Adrenal gland (tissue), 5 donors: ENCODE data around the gene MMUT.

Experiments used
- CTCF ChIP-seq, 6 experiments: fragments of 450-650 bp in 4 of 6; fragments of 200-600 bp in 2 of 6; sonication (generic) in 1 of 6; IDR thresholded peaks; 1 replicate in 5 of 6; 2 replicates in 1 of 6; pipeline versions ENCODE4 v1.5.1 to v1.8.0; 2016 to 2021; ENCODE audit warnings: antibody characterized with exemption in 6 of 6, mild to moderate bottlenecking in 2 of 6, moderate library complexity in 1 of 6
- POLR2A ChIP-seq, 2 donors: fragments of 450-650 bp; IDR thresholded peaks; one replicate each; pipeline ENCODE4 v1.6.1; 2017; ENCODE audit warnings: antibody characterized with exemption in 2 of 2, mild to moderate bottlenecking in 2 of 2, moderate library complexity in 1 of 2
- donor health status: DM: no; HTN: no; CAD: no.

GRCh38 chr6:49497304-49497703 lies 34.3 kb upstream of the MMUT start:
- TF ChIP-seq CTCF (IDR thresholded peaks at IDR 0.05) (no peak), POLR2A (IDR thresholded peaks at IDR 0.05) (no peak)
